NCI-H82 treated with DMSO at 0.1 percent for 48 hours (cell line): Measurements from ENCODE around the gene RHOXF2.
"Not testable (repeated sequence)": the region's sequence is repeated elsewhere in the genome, so short reads cannot be mapped to it uniquely, and the experiment has no call there.

ENCODE experiments used
- DNase-seq: peaks from one replicate; lab custom pipeline; 2025; ENCODE audit not compliant: unreplicated experiment; lab: John Stamatoyannopoulos, UW

The RHOXF2 gene, protein sequence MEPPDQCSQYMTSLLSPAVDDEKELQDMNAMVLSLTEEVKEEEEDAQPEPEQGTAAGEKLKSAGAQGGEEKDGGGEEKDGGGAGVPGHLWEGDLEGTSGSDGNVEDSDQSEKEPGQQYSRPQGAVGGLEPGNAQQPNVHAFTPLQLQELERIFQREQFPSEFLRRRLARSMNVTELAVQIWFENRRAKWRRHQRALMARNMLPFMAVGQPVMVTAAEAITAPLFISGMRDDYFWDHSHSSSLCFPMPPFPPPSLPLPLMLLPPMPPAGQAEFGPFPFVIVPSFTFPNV

GRCh38 chrX:120158313-120158712 lies at the start of gene RHOXF2:
Gene RHOXF2, plus strand, starts transcription at chrX:120158613. Its CDS starts 138 bp downstream, at chrX:120158751.
- not testable (repeated sequence) for DNase-seq

DNA sequence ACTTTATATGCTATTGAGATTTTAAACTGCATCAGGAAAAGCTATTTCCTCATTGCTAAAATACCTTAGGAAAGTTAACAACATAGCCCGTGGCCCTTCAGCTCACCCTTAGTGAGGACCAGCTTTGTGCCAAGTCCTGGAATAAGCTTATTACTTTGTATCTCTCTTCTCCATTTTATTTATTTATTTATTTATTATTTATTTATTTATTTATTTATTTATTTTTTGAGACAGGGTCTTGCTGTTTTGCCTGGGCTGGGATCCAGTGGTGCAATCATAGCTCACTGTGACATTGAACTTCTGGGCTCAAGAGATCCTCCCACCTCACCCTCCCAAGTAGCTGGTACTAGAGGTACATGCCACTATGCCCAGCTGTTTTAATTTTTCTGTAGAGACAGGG lies 49.0 kb upstream of the RHOXF2 start:
- no peak for DNase-seq

DNA sequence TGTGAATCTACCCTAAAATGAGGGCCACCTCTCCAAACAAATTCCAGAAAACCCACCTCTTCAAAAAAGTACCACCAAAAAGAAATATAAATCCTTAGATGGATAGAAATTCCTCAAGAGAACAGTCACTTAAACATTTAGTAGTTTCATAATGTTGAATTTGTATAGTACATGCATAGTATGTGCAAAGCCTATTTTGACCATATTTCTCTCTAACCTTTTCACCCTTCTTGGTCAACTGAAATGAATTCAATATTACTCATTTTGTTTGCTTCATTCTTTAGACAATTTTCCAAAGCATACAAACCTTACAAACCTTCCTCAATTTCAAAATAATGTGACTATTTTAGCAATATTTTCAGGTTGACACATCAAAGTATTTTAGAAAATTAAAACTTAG lies 46.8 kb upstream of the RHOXF2 start:
- DNase-seq = no peak

GRCh38 chrX:120115438-120115963 lies 42.9 kb upstream of the RHOXF2 start, which contains the start of gene RHOXF1:
Gene RHOXF1, minus strand, starts transcription at chrX:120115913. Its CDS starts 51 bp downstream, at chrX:120115862.
- no peak for DNase-seq

- DNase-seq = no peak
Measured at GRCh38 chrX:120120223-120120622, 38.2 kb upstream of the RHOXF2 start.

DNA sequence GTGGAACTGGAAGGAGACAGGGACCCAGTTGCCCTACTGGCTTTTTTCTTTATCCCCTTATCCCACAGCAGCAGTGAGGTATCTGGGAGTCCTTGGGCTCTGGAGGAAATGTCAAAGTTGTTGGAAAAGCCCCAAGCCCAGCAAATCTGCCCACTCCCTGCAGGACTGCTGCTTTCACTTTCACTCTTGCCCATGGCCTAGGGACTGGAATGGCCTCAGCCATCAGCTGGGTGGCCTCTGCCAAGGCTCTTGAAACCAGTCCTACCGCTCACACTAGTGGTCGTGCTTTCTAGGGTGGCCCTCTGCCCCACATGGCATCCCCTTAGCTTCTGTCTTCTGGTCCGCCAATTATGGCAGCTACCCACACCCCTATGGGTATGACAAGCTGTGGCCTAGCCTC lies 33.0 kb upstream of the RHOXF2 start:
- DNase-seq = no peak

DNA sequence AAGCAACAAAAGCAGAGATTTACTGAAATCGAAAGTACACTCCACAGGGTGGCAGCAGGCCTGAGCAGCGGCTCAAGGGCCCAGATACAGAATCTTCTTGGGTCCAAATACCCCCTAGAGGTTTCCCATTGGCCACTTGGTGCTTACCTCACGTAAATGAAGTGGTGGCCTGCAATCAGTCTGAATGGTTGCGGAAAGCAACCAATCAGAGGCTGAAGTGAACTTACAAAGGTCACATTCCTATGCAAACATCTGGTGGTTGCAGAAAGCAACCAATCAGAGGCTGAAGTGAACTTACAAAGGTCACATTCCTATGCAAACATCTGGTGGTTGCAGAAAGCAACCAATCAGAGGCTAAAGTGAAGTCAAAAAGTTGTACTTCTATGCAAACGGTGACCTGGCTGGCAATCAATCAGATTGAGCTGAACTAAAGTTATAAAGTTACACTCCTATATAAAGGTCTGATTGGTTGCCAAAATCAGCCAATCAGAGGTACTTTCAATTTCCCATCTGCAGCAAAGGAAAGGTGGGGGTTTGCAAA lies 30.0 kb upstream of the RHOXF2 start:
- not testable (repeated sequence) for DNase-seq

GRCh38 chrX:120136128-120136527 lies 22.3 kb upstream of the RHOXF2 start:
- DNase-seq = no peak

- no peak for DNase-seq
Measured at GRCh38 chrX:120136840-120137239, 21.6 kb upstream of the RHOXF2 start.

DNA sequence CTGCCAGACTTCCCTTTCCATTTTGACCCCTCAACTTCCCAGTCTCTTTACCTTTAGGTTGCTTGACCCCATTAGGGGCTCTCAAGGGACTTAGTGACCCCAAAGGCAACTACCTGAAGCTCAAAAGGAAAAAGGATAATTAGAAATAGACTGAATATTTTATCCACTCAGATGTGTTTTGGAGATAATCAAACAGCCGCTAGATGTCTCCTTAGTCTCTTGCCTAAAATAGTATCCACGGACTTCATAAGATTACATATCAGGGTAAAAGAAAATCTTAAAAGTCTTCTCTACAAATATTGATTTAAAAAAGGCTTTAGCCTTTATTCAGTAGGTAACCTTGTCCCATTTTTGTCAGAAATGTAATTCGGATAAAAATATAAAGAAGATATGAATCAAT lies 21.0 kb upstream of the RHOXF2 start:
- DNase-seq = no peak

GRCh38 chrX:120140293-120140981 lies 18.0 kb upstream of the RHOXF2 start:
- no peak for DNase-seq

GRCh38 chrX:120144178-120144844 lies 14.1 kb upstream of the RHOXF2 start:
- no peak for DNase-seq

DNA sequence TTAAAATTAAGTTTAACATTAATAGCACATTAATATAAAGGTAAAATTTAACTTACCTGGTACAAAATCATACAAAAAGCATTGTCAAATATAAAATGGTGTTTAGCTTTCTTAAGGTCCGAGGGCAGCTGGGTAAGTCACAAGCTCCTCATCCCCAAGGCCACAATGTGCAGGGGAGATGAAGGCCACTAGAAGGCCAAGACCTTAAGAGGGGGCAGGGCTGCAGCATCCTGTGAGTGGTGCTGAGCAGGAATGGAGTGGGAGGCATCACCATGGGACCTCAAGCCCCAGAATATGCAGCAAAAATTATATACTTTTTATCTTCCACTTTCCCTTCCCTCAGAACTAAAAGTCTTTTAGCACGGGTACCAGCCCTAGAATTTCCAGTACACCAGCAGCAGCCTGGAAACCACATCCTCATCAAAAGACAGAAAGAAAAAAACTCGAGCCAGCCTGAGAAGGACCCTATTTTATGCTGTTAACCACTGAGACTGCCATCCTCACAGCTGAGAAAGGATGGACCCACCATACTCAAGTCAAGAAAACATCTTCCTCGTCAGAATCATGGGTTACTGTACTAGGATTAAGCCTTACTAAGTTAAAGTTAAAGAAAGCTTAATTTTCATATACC lies 13.0 kb upstream of the RHOXF2 start:
- no peak for DNase-seq

DNA sequence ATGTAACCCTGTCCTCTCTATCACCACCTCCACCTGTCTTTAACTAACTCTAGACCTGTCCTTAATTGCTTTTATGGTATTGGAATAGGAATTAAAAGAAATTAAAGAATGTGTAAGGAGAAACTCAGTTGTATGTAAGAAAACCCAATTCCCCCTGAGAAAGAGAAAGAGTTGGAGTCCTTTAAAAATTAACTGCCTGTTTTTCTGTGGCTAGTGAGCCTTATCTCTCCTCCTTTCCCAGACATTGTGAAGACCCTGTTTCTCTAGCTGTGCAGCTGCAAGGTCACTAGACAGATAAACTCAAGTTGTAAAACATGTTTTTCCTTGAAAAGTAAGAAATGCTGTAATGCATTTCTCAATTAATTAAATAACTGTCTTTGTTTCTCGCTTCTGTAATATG lies 12.1 kb upstream of the RHOXF2 start:
- DNase-seq = not testable (repeated sequence)

- DNase-seq = no peak
Measured at GRCh38 chrX:120147537-120147936, 10.9 kb upstream of the RHOXF2 start.

DNA sequence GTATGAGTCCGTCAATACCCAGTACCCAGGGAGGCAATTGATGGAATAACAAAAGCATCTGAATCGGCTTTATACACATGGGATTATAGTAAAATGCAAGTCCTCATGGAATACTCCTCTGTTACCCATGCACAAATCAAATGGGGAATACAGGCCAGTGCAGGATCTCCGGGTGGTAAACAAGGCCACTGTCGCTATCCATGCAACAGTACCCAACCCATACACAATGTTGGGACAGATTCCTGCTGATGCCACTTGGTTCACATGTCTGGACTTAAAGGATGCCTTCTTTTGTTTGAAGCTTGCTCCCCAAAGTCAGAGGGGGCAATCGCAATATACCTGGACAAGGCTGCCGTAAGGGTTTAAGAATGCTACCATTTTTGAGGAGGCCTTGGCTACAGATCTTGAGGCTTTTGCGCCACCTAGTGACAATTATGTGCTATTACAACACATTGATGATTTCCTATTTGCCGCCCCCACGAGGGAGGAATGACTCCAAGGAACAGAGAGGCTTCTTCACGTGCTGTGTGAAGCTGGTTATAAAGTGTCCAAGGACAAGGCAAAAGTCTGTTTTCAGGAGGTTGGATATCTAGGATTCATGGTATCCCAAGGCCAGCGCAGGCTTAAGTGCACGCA lies 8.2 kb upstream of the RHOXF2 start:
- DNase-seq = not testable (repeated sequence)

- DNase-seq = not testable (repeated sequence)
Measured at GRCh38 chrX:120159086-120159485, 673 bp downstream of the RHOXF2 start.

GRCh38 chrX:120193254-120193653 lies 34.8 kb downstream of the RHOXF2 start:
- not testable (repeated sequence) for DNase-seq

GRCh38 chrX:120193720-120194119 lies 35.3 kb downstream of the RHOXF2 start:
- not testable (repeated sequence) for DNase-seq

GRCh38 chrX:120195786-120196185 lies 37.4 kb downstream of the RHOXF2 start:
- DNase-seq = not testable (repeated sequence)
